GM21576 (cell line): Measurements from ENCODE around the gene STX8.

Experiments
- ATAC-seq: cut with Tn5 transposase; IDR thresholded peaks from one replicate; pipeline ENCODE4 v1.9.1; 2021; ENCODE audit warnings: mild to moderate bottlenecking, moderate library complexity; ENCODE audit not compliant: unreplicated experiment

The STX8 gene

DNA sequence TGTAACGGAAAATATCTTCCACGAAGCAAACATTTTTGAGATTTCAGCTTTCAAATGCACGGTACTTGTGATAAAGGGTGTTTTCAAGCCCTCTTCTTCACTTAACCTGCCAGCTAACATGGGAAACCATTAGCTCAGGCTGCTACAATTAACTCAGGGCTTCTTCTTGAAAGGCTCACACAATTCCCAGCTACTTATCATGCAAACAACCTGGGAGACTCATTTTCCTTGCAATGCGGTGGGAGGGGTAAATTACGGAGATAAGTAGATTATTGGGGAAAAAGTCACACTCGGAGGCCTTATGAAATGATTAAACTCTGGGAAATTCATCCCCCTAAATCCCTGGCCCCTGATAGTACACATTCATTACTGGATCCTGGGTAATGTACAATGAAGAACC, 266.4 kb downstream of the STX8 start:
- ATAC-seq, result no peak

DNA sequence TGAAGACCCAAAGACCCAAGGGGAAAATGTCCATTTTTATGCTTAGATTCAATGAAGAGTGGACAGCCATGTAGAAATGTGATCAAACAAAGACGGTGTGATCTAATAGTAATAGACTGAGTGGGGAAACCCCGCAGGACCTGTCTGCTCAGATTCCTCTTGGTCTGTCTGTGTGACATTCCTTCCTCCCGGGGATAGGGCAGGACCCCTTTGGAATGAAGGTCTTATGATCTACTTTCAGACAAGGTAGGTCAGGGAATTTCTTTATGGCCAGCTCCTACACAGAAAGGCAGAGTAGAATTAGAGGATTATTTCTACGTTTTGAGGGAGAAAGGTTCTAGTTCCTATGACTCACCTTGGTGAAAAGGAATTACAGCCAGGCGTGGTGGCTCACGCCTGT, 267.6 kb downstream of the STX8 start:
- ATAC-seq, result no peak

- ATAC-seq, result no peak
These were observed 268.2 kb downstream of the STX8 start for GRCh38 chr17:9307313-9307998.

DNA sequence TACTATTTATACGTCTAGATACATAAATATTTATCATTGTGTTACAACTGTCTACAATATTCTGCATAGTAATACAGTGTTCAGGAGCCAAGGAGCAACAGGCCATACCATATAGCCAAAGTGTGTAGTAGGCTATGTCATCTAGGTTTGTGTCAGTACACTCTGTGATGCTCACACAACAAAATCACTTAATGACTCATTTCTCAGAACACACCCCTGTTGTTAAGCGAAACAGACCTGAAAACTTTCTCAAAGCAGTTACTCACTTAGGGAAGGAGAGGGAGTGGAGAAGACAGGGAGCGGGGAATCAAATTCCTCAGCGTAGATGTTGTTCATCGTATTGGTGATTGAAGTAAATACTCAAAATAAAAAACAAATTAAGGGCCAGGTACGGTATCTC, 269.5 kb downstream of the STX8 start:
- ATAC-seq, result no peak

DNA sequence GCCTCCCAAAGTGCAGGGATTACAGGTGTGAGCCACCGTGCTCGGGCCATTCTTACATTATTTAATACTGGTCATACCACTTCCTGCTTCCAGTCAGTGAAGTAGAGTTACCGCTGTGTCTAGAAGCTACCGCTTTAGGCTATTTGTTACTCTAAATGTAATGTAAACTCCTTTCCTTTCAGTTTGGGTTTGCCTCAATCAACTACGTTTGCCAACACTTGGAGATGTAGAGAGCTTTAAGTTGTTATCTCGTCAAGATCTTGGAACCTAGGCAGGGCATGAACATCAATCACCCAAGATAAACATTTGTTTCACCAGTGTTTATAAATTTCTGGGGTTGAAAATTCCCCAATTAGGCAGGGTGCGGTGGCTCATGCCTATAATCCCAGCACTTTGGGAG, 275.9 kb downstream of the STX8 start:
- no peak for ATAC-seq

DNA sequence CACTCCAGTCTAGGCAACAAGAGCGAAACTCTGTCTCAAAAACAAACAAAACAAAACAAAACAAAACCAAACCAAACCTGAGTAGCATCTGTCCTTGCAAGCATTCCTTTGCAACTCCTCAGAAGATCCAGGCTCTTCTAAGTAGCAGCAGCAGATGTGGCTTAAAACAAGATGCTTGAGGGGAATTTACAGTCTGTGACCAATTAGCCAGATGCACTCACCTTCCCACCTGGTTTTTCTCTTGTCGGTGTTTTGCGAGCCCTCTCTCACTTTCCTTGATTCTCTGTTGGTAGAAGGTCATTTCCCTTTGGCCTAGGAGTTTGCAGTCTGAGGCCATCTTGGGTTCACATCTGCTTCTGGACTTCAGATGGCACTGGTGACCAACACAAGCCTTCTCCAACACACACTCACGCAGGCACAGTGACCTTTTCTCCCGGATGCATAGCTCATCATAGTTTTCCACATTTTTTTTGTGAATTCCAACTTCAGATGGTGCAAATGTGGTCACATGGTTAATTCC, 276.8 kb downstream of the STX8 start:
- no peak for ATAC-seq

DNA sequence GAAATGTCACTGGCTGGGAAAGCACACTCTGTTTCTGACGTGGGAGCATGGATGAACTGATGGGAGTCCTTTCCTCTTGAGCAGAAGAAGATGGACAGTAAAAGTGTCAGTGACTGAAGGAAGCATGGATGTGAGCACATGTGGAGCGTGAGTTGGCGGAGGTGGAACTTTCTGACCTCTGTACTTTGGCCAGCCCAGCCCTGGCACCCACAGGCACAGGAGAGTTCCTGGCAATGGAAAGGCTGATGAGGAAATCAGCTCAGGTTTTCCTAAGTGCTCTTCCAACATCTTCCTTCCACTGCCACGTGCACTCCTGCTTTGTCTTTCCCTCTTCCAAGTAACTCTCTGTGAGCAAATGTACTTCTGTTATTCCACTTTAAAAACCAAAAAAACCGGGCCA, 277.5 kb downstream of the STX8 start:
- no peak for ATAC-seq

- ATAC-seq, result no peak
These were observed 280.9 kb downstream of the STX8 start for GRCh38 chr17:9294661-9295210.

DNA sequence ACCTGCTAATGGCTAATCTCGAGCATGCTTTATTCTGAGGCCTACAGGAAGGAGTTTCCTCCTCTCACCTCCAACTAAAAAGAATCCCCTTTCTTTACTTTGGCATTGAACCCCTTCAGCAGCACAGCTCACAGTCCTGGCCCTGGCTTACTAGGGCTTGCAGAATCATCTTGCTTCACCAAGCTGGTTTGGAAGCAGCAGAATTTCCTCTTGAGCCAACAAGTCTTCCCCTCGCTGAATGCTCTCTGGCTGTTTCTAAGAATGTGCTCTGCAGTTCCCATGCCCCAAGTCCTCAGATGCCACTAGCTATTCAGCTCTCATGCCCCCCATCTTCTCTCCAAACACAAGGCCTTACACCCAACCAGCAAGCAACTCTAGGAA, 283.1 kb downstream of the STX8 start:
- ATAC-seq, result no peak

DNA sequence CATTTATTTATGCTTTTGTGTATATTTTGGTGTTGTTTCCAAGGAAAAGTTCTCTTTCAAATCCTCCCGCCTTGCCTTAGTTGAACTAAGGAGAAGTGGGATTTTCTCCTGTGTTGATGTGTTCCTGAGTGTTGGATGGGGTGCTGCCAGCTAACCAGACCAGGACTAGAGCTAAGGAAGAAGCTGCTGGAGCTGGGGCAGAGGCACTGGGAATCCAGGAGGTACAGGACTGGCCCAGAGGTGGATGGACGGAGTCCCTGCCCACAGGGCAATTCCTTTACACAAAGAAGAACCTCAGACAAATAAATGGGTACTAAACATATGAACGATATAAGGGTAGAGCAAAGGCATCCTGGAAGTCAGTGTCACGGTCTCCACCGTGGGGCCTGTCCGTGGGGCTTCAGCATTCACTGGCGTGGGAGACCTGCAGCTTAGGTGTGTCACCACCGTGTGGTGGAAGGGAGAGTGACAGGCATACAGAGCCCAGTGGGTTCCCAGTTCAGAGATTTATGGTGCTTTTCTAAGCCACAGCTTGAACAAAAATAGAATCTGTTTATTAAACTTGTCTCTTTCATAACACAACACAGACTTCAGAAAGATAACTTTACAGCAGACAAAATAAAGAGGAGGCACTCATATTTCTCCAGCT, 283.6 kb downstream of the STX8 start:
- no peak for ATAC-seq

DNA sequence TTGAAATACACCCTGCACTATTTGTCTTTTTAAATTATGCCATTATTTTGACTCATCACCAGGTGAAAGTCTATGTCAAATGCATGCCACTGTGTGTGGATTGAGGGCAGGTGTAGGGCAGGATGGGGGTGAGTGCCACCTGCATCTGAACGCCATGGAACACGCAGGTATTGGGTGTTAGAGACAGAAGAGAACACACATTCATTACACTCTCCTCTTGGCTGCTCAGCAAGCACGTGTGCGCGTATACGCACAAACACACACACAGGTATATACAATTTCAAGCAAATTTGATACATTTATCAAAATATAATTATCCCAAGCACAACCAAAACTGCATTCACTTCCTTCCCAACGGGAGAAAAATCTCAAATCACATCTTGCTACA, 285.4 kb downstream of the STX8 start:
- no peak for ATAC-seq

- ATAC-seq, result no peak
These were observed 288.3 kb downstream of the STX8 start for GRCh38 chr17:9287306-9287705.

DNA sequence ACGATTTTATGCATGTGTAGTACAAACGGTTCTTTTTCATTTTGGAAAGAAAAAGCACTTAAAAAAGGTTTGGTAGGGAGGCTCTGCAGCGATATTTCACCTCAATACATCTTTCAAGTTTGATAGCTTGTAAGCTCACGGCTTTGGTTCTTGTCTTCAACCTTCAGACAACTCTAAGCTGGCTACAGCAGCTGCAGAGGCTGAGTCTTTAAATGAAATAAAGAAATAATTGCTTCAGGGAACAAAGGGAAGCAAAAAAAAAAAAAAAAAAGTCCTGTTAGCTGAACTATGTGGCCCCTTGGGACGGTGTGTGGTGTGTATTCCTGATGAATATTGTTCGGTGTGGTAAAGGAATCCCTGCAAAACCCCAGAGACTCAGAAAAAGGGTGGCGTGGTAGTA, 289.2 kb downstream of the STX8 start:
- no peak for ATAC-seq

DNA sequence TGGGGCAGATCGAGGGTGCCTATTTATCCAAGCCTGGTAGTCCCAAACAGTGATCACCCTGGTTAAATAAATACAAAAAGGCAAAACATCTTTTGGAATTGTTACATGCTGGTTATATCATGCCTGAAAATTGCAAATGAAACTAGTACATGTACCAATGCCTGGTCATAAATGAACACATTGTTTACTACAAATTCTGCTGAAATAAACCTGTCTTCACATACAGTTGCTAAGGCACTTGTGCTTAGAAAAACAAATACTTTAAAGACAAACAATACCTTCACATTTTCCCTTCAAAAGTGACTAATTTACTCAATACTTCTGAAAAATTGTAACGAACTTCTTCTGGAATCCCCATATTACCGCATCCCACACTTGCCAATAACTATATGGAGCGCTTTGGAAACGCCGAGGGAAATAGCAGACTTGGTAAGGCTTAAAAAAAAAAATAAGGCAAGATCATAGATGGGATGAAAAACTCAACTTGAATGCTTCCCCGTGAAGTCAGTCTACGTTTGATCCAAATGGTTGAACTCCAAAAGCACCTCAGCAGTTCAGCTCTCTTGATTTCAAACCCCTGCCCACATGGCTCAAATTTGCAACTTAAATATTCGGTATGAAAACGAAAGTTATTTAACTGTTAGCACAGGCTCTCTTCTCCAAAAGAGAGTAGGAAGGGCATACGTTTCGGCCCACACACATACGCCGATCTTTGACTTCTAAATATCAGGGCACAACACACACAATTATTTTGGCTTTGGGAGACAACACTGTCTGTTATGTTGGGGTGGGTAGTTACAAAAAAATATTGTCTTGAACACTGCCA, 289.8 kb downstream of the STX8 start:
- ATAC-seq, result no peak

- ATAC-seq, result no peak
These were observed 290.7 kb downstream of the STX8 start for GRCh38 chr17:9284884-9285283.

DNA sequence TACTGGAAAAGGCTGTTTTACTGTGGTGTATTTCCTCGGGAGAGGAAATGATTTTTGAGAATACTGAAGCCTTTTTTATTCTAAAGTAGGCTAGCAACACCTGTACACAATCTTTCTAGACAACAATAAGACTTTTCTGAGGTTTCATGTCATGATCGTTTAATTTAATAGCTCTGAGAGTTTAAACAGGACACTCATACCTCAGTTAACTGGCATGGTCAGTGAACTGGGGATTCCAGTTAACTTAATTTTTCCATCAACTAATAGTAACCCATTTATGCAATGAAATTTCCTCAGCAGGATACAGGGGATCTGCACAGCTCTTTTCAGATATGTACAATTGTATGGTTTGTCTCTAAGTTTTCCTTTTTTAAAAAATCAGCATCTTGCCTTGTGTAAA, 291.7 kb downstream of the STX8 start:
- no peak for ATAC-seq

DNA sequence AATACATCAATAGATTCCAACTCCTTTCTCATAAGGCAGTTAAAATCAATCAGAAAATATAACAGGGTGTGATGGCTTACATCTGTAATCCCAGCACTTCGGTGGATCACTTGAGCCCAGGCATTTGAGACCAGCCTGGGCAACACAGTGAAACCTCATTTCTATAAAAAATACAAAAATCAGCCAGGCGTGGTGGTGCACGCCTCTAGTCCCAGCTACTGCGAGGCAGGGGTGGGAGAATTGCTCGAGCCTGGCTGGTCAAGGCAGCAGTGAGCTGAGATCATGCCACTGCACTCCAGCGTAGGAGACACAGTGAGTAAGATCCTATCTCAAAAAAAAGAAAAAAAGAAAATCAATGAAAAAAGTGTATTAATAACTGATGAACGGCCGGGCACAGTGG, 295.7 kb downstream of the STX8 start:
- ATAC-seq, result no peak

GRCh38 chr17:9274973-9275372, 300.6 kb downstream of the STX8 start:
- ATAC-seq, result no peak

- no peak for ATAC-seq
These were observed 301.9 kb downstream of the STX8 start for GRCh38 chr17:9273428-9274391.

- ATAC-seq, result no peak
These were observed 303.0 kb downstream of the STX8 start for GRCh38 chr17:9272501-9273200.
